Thyroid gland (tissue), 4 donors: ENCODE data around the gene BRINP3. TPM values are rescaled to one million over a fixed set of nuclear protein-coding genes. Genes with fewer than 3 reads are reported as not detected.

Source experiments
- DNase-seq, 2 donors: peaks; one replicate each; pipeline ENCODE4 v3.0.0-alpha.2; 2019
- H3K27ac ChIP-seq, 3 donors: fragments of 200-600 bp; sonication (generic); 1 replicate in 2 of 3; 2 replicates in 1 of 3; pipeline ENCODE4 v1.5.1; 2016 to 2019; ENCODE audit warnings: mild to moderate bottlenecking in 1 of 3, moderate library complexity in 1 of 3
- H3K27me3 ChIP-seq: fragments of 200-600 bp; sonication (generic); one replicate; pipeline ENCODE4 v1.5.1; 2019
- H3K36me3 ChIP-seq, 2 donors: fragments of 200-600 bp; sonication (generic); one replicate each; pipeline ENCODE4 v1.5.1; 2016 to 2019
- H3K4me1 ChIP-seq, 2 donors: fragments of 200-600 bp; sonication (generic); one replicate each; pipeline ENCODE4 v1.5.1; 2017 to 2019
- H3K4me3 ChIP-seq, 3 donors: fragments of 200-600 bp; sonication (generic); replicated peaks in 1 of 3; 1 replicate in 2 of 3; 2 replicates in 1 of 3; pipeline ENCODE4 v1.5.1; 2016; ENCODE audit warnings: mild to moderate bottlenecking in 1 of 3
- H3K9me3 ChIP-seq: fragments of 200-600 bp; sonication (generic); one replicate; pipeline ENCODE4 v1.5.1; 2017
- POLR2A ChIP-seq, 2 donors: fragments of 450-650 bp; IDR thresholded peaks; one replicate each; pipeline ENCODE4 v1.6.1; 2017; ENCODE audit warnings: antibody characterized with exemption in 2 of 2, mild to moderate bottlenecking in 2 of 2, moderate library complexity in 1 of 2
- WGBS, 2 donors: methylation state at CpG; one replicate each; pipeline ENCODE4 v1.1.5; 2017; 5-methylcytosine and 5-hydroxymethylcytosine counted together
- intact Hi-C: fragments of 100-400 bp; cut with DNase I; formaldehyde crosslinking; loops from one replicate; pipeline ENCODE4 v1.15.1; 2023
- total RNA-seq, 4 donors: library from RNA; depleted of rRNA; stranded (reverse); fragments of >200 nt; gene quantifications; one replicate each; pipeline ENCODE4 v1.2.3, GENCODE V29; 2016
- TF ChIP-seq, protein P1 (sequence below), 6 experiments: fragments of 200-600 bp in 3 of 6; fragments of 450-650 bp in 3 of 6; sonication (generic) in 3 of 6; IDR thresholded peaks; one replicate each; pipeline ENCODE4 v1.5.1; 2016 to 2019; ENCODE audit warnings: antibody characterized with exemption in 6 of 6, mild to moderate bottlenecking in 2 of 6, inconsistent platforms in 1 of 6, moderate library complexity in 1 of 6

Gene BRINP3
- total RNA-seq, 4 donors from 2014 or later, result 2.0 to 6.6 (median 2.7) TPM

GRCh38 chr1:190140644-190141043 lies 337.0 kb downstream of the BRINP3 start:
- no peak for DNase-seq
- WGBS, 2 donors, result 78 to 87% methylated on average over 1 of the region's 1 CpG
- TF ChIP-seq POLR2A (IDR thresholded peaks at IDR 0.05), result no peak
- TF ChIP-seq, protein P1, sequence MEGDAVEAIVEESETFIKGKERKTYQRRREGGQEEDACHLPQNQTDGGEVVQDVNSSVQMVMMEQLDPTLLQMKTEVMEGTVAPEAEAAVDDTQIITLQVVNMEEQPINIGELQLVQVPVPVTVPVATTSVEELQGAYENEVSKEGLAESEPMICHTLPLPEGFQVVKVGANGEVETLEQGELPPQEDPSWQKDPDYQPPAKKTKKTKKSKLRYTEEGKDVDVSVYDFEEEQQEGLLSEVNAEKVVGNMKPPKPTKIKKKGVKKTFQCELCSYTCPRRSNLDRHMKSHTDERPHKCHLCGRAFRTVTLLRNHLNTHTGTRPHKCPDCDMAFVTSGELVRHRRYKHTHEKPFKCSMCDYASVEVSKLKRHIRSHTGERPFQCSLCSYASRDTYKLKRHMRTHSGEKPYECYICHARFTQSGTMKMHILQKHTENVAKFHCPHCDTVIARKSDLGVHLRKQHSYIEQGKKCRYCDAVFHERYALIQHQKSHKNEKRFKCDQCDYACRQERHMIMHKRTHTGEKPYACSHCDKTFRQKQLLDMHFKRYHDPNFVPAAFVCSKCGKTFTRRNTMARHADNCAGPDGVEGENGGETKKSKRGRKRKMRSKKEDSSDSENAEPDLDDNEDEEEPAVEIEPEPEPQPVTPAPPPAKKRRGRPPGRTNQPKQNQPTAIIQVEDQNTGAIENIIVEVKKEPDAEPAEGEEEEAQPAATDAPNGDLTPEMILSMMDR (IDR thresholded peaks at IDR 0.05), result no peak
- H3K4me1 ChIP-seq, result no peaks in the 10 kb centered on the region
- H3K27ac ChIP-seq, result no peak overlapping the region
- H3K9me3 ChIP-seq, result no peaks in the 10 kb centered on the region
- no peak overlapping the region for H3K4me3 ChIP-seq
- no peaks in the 10 kb centered on the region for H3K27me3 ChIP-seq
- H3K36me3 ChIP-seq, result no peaks in the 10 kb centered on the region
- intact Hi-C loops, result no loop called here

GRCh38 chr1:190138702-190139101 lies 339.0 kb downstream of the BRINP3 start:
- Histone ChIP-seq H3K4me1 (no peaks in the 10 kb centered on the region), H3K4me3 (no peak overlapping the region), H3K9me3 (no peaks in the 10 kb centered on the region), H3K36me3 (no peaks in the 10 kb centered on the region), H3K27ac (no peak overlapping the region), H3K27me3 (no peaks in the 10 kb centered on the region)
- TF ChIP-seq, protein P1 (IDR thresholded peaks at IDR 0.05), result no peak
- no peak for TF ChIP-seq POLR2A (IDR thresholded peaks at IDR 0.05)
- intact Hi-C loops, result no loop called here
- DNase-seq, result no peak
- 94 to 97% methylated on average over 1 of the region's 1 CpG for WGBS, 2 donors

DNA sequence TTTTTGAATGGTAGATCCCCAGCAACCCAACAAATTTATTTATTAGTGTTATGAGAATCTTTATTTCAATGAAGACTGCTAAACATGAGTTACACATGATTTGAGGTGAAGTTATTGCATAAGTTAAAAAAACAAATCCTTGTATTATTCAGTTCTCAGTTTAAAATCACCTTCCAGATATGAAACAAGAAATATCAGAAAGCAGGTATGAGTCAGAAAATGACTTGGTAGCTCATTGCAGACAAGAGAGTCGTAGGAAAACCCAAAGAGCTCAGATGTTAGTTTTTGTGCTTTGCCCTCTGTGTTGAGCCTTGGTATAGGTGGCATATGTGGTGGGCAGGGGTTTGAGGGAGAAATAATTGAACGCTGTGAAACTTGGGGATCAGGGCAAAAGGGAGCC lies 339.4 kb downstream of the BRINP3 start:
- H3K9me3 ChIP-seq, result no peaks in the 10 kb centered on the region
- no peaks in the 10 kb centered on the region for H3K4me1 ChIP-seq
- WGBS, 2 donors, result 90 to 92% methylated on average over 2 of the region's 2 CpGs
- intact Hi-C loops, result no loop called here
- H3K27me3 ChIP-seq, result no peaks in the 10 kb centered on the region
- DNase-seq, result no peak
- no peak overlapping the region for H3K4me3 ChIP-seq
- TF ChIP-seq, protein P1 (IDR thresholded peaks at IDR 0.05), result no peak
- TF ChIP-seq POLR2A (IDR thresholded peaks at IDR 0.05), result no peak
- H3K36me3 ChIP-seq, result no peaks in the 10 kb centered on the region
- no peak overlapping the region for H3K27ac ChIP-seq

GRCh38 chr1:190129366-190129765 lies 348.3 kb downstream of the BRINP3 start:
- H3K4me1 ChIP-seq, result no peaks in the 10 kb centered on the region
- no peaks in the 10 kb centered on the region for H3K9me3 ChIP-seq
- no peaks in the 10 kb centered on the region for H3K27me3 ChIP-seq
- H3K27ac ChIP-seq, result no peak overlapping the region
- no peaks in the 10 kb centered on the region for H3K36me3 ChIP-seq
- H3K4me3 ChIP-seq, result no peak overlapping the region
- TF ChIP-seq, protein P1 (IDR thresholded peaks at IDR 0.05), result no peak
- TF ChIP-seq POLR2A (IDR thresholded peaks at IDR 0.05), result no peak
- DNase-seq, result no peak
- intact Hi-C loops, result no loop called here
- 85 to 88% methylated on average over 1 of the region's 1 CpG for WGBS, 2 donors

- no peaks in the 10 kb centered on the region for H3K9me3 ChIP-seq
- H3K4me3 ChIP-seq, result no peak overlapping the region
- intact Hi-C loops, result no loop called here
- H3K27me3 ChIP-seq, result no peaks in the 10 kb centered on the region
- no peak for DNase-seq
- H3K27ac ChIP-seq, result no peak overlapping the region
- H3K36me3 ChIP-seq, result no peaks in the 10 kb centered on the region
- TF ChIP-seq, protein P1 (IDR thresholded peaks at IDR 0.05), result no peak
- TF ChIP-seq POLR2A (IDR thresholded peaks at IDR 0.05), result no peak
- 89 to 93% methylated on average over 2 of the region's 2 CpGs for WGBS, 2 donors
- H3K4me1 ChIP-seq, result no peaks in the 10 kb centered on the region
Measured at GRCh38 chr1:190126728-190127127, 350.9 kb downstream of the BRINP3 start.
